ENCODE results near the gene CDC14A.

CDC14A gene

DNA sequence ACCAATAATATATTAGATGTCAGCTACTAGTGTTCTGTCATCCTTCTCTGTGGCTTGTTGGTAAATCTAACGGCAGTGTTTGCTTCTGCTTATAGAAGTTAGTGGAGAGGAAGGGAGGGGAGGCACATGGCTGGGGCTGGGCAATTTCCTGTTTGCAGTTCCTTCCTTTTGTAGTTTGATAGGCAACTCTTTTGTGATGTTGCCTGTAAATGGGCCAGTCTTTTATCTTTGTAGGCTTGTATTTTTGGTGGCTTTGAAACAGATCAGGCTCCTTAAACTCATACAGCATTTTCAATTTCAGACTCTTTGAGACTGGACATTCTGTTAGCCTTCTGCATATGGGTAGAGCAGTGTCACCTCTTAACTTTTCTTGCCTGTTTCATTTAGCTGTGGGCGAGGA lies 48.1 kb downstream of the CDC14A start:
- TF ChIP-seq GATA3 (IDR thresholded peaks at IDR 0.05; ENCODE audit: low read depth, low read length): no peak
- no peak for TF ChIP-seq GATA2 (IDR thresholded peaks at IDR 0.05; ENCODE audit: low read depth, low read length)

DNA sequence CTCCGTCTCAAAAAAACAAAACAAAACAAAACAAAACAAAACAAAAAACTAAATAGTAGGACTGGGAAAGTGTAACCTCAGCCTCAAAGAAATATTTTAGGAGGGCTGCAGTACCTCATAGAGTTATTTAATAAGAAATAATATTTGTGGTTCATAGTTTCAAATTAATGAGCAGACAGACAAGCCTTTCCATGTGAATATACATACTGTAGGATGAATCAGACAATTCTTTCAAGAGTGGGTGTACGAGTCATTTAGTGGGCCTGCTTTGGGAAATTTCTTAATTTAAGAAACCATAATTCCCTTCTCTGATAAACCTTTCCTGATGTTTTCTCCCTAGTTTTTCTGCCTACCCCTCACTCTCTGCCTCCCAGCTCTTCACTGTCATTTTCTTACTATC lies 52.5 kb downstream of the CDC14A start:
- TF ChIP-seq GATA3 (IDR thresholded peaks at IDR 0.05; ENCODE audit: low read depth, low read length): no peak
- no peak for TF ChIP-seq GATA2 (IDR thresholded peaks at IDR 0.05; ENCODE audit: low read depth, low read length)

DNA sequence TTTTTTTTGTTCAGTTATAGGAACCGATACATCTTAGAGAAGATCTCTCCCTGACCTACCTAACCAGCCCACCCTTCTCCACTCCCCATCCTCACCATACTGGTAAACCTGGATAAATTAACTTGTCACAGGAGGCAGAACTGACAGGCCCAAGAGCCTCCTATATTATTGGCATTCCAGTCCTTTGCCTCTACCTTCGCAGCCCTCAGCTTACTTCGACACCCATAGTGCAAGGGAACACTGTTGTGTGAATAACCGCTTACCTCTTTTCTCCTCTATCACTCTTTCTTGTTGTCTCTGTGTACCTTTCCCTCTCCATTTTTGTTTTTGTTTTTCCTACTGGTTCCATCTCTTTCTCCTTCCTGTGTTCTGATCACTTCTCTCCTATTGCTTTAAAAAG lies 58.7 kb downstream of the CDC14A start:
- no peak for TF ChIP-seq GATA3 (IDR thresholded peaks at IDR 0.05; ENCODE audit: low read depth, low read length)
- no peak for TF ChIP-seq GATA2 (IDR thresholded peaks at IDR 0.05; ENCODE audit: low read depth, low read length)

DNA sequence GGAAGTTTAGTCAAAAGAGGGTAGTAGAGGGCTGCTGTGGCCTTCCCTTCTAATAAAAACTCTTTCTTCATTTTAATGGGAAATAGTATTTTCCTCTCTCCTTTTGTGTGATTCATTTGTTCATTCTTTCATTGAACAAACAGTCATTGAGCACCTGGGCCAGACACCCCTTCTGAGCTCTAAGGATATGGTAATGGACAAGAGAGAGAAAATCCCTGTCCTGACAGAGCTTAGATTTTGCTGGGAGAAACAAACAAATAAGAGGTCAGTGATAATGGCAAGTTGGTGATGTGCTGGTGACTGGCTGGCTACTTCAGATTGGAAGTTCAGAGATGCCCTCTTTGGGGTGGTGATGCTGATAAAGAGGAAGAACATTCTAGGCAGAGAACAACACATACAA lies 59.3 kb downstream of the CDC14A start:
- no peak for TF ChIP-seq GATA2 (IDR thresholded peaks at IDR 0.05; ENCODE audit: low read depth, low read length)
- TF ChIP-seq GATA3 (IDR thresholded peaks at IDR 0.05; ENCODE audit: low read depth, low read length): no peak

DNA sequence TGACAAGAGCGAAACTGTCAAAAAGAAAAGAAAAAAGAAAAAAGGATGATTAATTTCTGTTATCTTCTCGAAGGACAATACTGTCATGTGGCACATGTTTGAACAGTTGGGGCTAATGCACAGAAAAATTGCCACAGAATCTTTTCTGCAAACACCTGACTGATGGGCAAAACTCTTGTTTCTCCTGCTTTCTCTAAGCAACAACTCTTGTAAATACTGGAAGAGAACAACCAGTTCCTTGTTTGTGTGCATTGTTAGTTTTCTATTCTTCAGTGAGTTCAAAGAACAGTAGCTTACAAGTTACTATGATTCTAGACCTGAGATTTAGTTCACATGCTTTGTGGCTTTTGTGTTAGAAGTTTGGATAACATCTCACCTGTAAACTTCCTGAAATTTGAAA lies 60.7 kb downstream of the CDC14A start:
- TF ChIP-seq GATA3 (IDR thresholded peaks at IDR 0.05; ENCODE audit: low read depth, low read length) (no peak), GATA2 (IDR thresholded peaks at IDR 0.05; ENCODE audit: low read depth, low read length) (no peak)

DNA sequence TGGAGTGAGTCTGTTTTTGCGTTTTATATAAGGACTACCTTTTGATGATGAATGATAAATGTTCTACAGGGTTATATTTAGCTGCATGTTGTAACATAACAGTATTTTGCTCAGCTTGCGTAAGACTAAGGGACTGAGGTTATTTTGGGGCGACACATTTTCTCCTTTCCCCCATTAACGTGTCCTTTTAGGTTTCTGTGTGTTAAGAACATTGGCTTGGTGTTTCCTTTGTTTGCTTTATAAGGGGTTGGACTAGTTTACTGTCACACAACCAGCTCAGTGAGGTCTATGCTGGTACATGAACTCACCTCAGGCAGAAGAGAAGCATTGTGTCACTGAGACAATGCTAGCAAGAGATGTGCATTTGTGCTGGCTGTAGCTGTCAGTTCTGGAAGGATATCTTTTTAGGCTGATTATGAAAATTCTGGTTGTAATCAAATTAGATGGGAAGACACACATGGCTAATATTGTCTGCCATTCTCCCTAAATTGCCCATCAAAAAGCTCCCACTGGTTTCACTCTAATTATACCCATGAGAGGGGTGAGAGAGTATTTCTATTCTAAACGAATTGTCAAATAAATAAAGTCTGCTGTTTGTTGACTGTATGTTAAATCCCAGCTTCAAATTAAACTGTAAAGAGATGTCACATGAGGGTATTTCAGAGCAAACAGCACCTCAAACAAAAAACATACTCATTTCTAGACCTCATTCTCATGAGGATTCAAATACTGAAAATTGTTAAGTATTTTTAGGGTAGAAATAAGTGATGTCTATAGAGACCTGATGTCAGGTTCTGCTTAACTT lies 62.6 kb downstream of the CDC14A start:
- no peak for TF ChIP-seq GATA3 (IDR thresholded peaks at IDR 0.05; ENCODE audit: low read depth, low read length)
- no peak for TF ChIP-seq GATA2 (IDR thresholded peaks at IDR 0.05; ENCODE audit: low read depth, low read length)

DNA sequence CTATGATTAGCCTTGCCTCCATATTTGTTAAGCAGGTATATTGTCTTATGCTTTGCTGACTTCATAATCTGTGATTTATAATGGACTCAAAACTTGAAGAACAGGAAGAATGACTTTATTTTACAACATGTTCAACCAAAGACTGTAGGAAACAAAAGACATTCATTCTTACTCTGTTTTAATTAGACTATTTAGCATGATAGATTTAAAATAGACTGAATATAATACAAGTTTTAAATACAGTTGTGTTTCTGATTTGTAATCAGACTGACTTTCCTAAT lies 63.1 kb downstream of the CDC14A start:
- no peak for TF ChIP-seq GATA3 (IDR thresholded peaks at IDR 0.05; ENCODE audit: low read depth, low read length)
- no peak for TF ChIP-seq GATA2 (IDR thresholded peaks at IDR 0.05; ENCODE audit: low read depth, low read length)

DNA sequence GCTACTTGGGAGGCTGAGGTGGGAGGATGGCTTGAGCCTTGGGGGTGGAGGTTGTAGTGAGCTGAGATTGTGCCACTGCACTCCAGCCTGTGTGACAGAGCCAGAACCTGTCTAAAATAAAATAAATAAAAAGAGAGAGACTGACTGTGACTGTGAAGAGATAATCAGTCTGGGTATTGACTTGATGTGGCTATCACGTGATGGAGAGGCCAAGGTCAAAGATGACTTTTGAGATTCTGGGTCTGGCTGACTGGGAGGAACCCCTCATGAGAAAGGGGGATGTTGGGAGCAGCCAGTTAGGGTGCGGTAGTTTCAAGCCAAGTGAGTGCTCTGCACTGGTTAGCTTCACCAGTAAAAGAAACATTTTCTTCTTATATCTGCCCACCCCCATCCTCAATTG lies 66.8 kb downstream of the CDC14A start:
- TF ChIP-seq GATA3 (IDR thresholded peaks at IDR 0.05; ENCODE audit: low read depth, low read length): no peak
- no peak for TF ChIP-seq GATA2 (IDR thresholded peaks at IDR 0.05; ENCODE audit: low read depth, low read length)

DNA sequence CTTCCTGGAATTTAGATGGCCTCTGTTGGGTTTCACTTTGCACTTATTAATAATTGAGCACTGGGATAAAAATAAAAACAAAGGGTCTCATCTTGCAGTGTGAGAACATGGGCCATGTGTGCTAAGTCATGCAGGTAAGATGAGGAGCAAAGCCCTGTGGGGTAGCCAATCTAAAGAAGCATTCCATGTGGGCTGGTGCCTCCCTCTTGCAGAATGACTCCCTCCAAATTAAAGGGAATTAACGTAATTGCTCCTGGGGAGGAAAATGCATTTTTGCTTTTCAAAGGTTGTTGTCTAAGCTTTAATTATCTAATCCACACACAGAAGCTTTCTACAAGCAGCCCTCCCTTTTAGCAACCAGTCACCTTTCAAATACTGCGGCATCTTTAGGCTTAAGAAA lies 69.8 kb downstream of the CDC14A start:
- TF ChIP-seq GATA2 (IDR thresholded peaks at IDR 0.05; ENCODE audit: low read depth, low read length): no peak
- TF ChIP-seq GATA3 (IDR thresholded peaks at IDR 0.05; ENCODE audit: low read depth, low read length): no peak

DNA sequence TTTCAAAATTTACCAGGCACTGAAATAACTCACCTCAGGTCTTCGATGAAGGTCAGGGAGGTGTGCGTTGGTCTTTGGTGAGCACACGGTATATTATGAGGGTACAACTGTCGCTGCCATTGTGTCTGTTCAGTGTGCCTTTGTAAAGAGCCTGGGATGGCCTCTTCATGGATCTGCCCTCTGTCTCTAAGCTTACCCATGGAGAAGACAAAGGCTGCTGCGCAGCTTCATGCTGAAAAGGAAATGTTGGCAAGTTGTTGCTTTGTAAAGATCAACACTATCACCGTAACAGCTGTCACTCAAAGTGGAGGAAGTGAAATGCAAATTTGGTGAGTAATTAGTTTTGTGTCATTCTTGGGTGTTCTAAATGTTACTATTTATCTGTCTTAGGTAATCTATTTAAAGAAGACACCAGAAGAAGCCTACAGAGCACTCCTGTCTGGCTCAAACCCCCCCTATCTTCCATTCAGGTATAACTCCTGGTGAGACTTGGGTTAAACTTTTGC lies 71.6 kb downstream of the CDC14A start:
- TF ChIP-seq GATA2 (IDR thresholded peaks at IDR 0.05; ENCODE audit: low read depth, low read length) (no peak), GATA3 (IDR thresholded peaks at IDR 0.05; ENCODE audit: low read depth, low read length) (no peak)

DNA sequence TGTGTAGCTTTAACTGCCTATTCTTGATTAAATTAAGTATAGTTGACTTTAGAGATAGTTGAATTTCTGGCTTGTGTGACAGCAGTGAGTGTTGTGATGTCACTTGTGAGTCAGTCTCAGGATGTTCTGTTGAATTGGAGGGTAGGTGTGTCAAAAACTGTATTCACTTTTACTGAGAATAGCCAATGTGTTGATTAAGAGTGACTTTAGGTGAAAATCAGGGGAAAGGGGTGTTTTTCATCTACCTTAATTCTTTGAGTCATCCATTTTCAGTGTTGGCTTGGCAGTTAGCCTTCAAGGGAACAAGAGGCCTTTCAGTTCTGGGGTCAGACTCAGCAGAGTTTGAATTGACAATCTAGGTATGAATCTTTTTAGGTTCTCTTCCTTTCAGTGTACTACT lies 75.9 kb downstream of the CDC14A start:
- TF ChIP-seq GATA2 (IDR thresholded peaks at IDR 0.05; ENCODE audit: low read depth, low read length) (no peak), GATA3 (IDR thresholded peaks at IDR 0.05; ENCODE audit: low read depth, low read length) (no peak)

DNA sequence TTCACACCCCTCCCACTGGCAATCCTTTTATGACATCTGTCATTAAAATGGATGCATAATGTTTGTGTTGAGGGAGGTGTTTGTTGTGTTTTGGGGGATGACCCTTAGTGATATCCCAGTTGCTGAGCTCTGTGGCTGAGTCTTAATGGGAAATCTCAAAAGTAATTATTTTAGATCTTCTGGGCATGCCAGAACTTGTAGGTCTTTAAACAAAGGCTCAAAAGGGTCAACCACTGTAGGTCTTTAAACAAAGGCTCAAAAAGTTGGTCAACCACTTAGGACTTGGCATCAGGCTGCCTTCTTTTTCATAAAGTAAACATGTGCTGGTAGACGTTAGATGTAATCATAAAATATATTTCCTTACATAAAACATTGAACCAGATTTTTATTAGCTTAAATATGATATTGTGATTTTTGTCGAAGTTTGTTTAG lies 78.0 kb downstream of the CDC14A start:
- TF ChIP-seq GATA3 (IDR thresholded peaks at IDR 0.05; ENCODE audit: low read depth, low read length): no peak
- TF ChIP-seq GATA2 (IDR thresholded peaks at IDR 0.05; ENCODE audit: low read depth, low read length): no peak

DNA sequence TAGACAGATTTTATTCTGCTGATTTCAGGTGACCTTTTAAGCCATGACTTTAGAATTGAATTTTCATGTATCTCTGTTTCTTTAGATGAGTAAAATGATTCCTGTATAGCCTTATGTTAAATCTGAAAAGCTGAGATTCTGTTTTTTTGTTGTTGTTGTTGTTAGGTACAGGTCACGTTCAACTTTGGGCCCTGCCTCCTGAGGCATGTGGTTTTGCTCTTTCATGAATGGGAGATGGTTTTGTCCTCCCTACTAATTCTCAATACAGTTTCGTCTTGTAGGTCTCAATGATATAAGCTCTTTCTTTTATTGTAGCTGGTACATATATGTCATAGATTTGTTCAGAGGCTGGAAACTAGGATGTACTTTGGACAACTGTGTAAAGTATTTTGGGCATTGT lies 79.6 kb downstream of the CDC14A start:
- TF ChIP-seq GATA2 (IDR thresholded peaks at IDR 0.05; ENCODE audit: low read depth, low read length) (no peak), GATA3 (IDR thresholded peaks at IDR 0.05; ENCODE audit: low read depth, low read length) (no peak)

DNA sequence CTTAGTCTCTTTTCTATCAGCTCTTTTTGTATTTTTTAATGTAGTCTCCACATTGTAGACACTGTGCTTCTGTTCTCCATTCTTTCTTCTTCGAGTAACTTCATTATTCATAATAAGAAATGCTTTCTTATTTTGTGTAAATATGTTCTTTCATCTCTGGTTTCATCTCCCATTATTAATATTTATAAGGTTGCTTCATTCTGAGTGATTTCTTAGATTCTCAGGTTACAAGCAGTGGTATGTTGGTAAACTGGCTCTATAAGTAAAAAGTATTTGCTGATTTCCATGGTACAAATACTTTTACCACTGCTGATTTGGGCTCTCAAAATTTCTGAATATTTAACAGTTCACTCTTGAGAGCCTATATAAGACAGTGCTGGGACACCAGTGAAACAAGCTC lies 81.3 kb downstream of the CDC14A start:
- no peak for TF ChIP-seq GATA2 (IDR thresholded peaks at IDR 0.05; ENCODE audit: low read depth, low read length)
- no peak for TF ChIP-seq GATA3 (IDR thresholded peaks at IDR 0.05; ENCODE audit: low read depth, low read length)

DNA sequence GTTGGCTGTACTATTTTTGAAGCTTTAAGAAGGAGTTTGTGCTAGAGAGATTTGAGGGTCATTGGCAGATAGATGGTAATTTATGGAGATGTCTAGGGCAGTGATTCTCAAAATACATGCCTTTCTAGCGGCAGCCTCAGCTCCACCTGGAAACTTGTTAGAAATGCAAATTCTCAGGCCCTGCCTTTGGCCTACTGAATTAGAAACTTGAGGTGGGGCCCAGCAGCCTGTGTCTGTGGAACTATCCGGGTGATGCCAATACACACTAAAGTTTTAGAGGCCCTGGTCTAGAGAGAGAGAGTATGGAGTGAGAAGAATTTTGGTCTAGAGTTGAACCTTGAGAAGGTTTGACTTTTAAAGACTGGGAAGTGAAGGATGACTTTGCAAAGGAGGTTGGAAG lies 82.5 kb downstream of the CDC14A start:
- TF ChIP-seq GATA2 (IDR thresholded peaks at IDR 0.05; ENCODE audit: low read depth, low read length): no peak
- no peak for TF ChIP-seq GATA3 (IDR thresholded peaks at IDR 0.05; ENCODE audit: low read depth, low read length)

DNA sequence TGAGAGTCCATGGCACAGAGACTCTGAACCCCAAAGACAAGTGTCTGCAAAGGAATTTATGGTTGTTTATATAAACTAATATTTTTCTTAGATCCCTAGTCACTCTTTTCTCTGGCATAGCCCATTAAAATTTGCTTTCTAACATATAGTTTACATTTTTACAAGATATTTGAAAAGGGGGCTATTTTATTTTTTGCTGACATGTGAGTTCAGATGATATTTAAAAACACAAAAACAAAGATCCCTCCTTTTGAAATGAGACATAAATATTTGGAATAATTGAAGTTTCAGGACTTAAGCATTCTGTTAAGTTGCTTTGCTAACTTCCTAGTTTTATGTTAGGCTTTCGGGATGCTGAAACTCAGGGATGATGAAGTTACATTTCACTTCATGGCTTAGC lies 86.1 kb downstream of the CDC14A start:
- TF ChIP-seq GATA2 (IDR thresholded peaks at IDR 0.05; ENCODE audit: low read depth, low read length) (no peak), GATA3 (IDR thresholded peaks at IDR 0.05; ENCODE audit: low read depth, low read length) (no peak)

Measured in SH-SY5Y (cell line).